GM21526 (cell line): ENCODE measurements around the gene F11.
"Not testable (repeated sequence)": the region's sequence is repeated elsewhere in the genome, so short reads cannot be mapped to it uniquely, and the experiment has no call there.

ENCODE experiments used
- ATAC-seq: cut with Tn5 transposase; IDR thresholded peaks from one replicate; pipeline ENCODE4 v1.9.1; 2021; ENCODE audit warnings: moderate library complexity; ENCODE audit not compliant: unreplicated experiment, low FRiP score

Gene F11

DNA sequence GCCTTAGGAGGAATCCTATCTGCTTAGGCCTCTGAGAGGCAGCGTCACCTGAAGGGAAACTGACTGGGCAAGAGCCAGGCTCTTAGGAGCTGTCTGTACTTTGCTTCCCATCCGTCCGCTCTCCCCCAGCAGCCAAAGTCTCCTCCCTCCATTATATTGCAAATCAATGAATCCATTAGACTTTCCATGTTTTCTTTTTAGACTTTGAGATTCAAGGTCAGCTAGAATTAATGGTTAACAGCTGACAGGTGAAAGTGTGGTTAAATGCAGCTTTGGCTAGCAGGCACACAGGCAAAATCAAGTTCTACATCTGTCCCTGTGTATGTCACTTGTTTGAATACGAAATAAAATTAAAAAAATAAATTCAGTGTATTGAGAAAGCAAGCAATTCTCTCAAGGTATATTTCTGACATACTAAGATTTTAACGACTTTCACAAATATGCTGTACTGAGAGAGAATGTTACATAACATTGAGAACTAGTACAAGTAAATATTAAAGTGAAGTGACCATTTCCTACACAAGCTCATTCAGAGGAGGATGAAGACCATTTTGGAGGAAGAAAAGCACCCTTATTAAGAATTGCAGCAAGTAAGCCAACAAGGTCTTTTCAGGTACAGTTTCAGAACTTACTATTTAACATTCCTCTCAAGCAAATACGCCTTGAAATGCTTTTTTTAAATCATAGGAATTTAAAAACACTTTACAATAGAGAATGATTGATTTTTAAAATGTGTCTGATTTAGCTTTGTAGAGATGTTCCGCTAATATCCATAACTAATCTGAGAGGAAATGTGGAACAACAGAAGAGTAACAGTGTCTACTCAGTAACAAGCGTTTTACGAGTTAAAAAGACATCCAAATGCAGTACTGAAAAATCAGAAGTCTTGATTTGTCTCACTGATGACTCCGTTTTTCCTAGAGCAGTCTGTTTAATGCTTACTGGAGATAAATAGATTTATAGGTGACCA, at the start of gene F11:
TSS of gene F11 (plus strand) at position 507 of the 970 bp plus-strand sequence. CDS start 948 bp downstream, outside the sequence.
- ATAC-seq = no peak

DNA sequence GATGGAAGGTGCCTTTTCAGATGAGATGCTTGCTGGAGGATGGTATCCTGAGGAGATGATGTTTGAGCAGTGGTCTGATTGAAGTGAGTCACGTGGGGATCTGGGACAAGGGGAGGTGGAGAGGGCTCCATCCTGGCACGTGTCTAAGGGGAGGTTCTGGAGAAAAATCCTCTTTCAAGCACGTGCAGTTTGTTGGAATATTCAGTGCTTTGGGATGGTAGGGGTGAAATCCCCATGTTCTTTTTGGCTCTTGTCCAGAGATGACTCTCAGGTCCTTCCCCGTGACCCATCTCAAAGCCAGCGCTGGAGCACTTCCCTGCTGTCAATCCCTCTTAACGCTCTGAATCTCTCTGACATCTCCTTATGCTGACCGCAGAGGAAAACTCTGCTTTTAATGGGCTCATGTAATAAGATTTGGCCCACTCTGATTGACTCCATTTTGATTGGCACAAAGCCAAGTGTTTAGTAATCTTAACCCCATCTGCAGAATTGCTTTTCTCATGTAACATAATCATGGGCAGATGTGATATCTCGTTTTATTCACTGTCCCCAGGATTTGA, 49.4 kb upstream of the F11 start:
- ATAC-seq = no peak

DNA sequence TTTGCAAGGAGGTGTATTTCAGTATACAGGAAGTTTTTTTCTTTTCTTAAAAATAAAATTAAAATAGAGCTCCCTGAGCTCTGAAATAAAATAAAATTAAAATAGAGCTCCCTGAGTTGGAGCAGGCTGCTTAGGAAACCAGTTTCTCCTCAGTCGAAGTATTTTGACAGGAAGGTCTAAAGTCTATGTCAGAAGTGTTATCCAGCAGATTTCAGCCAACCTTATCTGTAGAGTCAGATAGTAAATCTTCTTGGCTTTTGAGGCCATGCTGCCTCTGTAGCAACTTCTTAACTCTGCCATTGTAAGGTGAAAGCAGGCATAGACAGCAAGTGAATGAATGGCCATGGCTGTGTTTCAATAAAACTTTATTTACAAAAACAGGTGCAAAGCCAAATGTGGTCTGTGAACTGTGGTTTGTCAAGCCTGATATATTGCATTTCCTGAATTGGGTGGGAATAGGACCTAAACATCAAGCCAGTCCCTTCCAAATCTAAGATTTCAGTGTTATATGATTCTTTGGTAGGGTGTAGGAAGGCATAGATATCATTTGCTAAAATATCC, 48.2 kb upstream of the F11 start:
- no peak for ATAC-seq

DNA sequence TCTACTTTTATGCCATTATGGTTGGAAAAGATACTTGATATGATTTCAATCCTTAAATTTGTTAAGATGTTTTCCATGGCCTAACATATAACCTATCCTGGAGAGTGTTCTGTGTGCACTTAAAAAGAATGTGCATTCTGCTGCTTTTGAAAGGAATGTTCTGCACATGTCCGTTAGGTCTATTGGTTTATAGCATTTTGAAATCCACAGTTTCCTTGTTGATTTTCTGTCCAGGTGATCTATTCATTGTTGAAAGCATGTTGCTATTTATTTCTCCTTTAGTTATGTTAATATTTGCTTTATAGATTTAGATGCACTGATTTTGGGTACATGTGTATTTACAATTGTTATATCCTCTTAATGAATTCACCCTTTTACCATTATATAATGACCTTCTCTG, 44.4 kb upstream of the F11 start:
- ATAC-seq = no peak

DNA sequence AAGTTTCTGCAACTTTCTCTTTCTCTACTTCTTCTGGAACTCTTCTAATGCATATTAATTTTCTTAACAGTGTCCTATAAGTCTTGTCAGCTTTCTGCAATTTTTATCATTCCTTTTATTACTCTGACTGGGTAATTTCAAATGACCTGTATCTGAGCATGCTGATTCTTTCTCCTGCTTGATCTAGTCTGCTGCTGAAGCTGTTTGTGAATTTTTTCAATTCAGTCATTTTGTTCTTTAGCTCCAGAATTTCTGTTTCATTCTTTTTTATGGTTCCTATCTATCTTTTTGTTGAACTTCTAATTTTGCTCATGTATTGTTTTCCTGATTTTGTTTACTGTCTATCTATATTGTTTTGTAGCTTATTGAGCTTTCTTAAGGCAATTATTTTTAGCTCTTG, 40.1 kb upstream of the F11 start:
- ATAC-seq = no peak

DNA sequence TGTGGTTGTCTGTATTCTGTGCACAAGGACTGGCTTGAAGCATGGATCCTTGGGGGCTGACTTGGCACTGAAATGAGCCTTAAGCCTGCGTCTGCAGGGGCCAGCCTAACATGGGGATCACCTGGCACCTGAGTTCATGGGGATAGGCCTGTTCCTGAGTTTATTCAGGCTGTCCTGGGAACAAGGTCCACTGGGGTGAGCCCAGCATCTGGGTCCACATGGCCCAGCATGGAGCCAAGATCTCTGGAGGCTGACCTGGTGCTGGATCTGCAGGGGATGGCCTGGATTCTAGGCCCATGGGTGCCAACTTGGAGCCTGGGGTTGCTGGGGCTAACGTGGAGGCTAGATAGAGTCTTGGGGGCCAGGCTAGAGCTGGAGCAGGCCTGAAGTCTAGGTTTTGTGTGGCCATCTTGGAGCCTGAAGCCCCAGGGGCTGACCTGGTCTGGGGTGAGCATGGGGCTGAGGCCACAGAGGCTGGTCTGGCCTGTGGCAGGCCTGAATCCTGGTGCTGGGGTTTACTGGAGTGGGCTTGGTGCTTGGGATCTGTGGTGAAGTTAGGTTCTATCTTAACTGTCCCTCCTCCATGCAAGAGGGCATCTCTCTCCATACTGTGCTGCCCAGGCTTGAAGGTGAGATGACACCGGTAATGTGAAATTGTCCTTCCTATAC, 39.3 kb upstream of the F11 start:
- no peak for ATAC-seq

DNA sequence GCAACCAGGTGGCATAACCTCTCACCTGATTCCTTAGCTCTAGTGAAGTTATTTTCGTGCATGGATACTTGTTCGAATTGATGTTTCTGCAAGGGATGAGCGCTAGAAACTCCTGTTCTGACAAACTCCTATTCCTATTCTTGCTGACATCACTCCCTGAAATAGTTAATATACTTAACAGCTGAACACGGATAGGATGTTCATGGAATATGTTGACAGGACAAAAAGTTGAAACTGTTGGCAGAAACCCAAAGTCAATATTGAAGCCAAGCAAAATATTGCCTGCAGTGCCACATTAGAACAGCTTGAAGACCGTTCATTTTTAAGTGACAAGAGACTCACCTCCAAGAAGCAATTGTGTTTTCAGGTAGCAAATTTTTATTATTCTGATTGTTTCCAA, 38.8 kb upstream of the F11 start, which contains the start of gene KLKB1:
TSS of gene KLKB1 (plus strand) at position 287 of the 400 bp plus-strand sequence. CDS start 689 bp downstream, outside the sequence.
- no peak for ATAC-seq

DNA sequence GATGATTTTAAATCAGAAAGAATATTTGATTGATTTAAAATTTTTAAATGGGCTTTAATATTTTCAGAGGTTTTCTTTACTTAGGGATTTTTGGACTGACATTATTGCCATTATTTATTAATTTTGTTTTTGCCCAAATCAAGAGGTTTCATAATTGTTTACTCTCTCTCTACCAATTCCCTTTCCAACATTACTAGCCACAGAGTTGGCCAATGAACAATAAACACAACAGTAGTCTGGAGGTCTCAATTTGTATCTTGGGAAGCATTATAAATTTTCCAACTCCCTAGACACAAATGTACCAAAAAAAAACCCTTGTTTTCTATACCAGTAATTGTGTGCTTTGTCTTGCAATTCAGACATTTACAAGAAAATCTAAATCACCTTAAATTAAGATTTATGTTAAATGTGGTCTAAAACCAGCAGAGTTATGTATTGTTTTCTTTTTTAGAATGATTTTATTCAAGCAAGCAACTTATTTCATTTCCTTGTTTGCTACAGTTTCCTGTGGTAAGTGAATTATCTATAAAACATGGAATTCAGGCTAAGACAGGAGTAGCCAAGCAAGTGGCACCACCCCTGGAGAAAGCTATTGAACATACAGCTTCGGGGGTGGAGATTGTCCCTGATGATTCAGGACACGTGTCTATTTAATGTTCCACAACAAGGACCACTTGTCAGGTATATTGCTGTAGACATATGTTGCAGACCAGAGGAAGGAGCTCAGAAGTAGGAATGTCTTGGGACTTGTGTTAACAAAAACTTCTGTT, 38.1 kb upstream of the F11 start:
- ATAC-seq = no peak

DNA sequence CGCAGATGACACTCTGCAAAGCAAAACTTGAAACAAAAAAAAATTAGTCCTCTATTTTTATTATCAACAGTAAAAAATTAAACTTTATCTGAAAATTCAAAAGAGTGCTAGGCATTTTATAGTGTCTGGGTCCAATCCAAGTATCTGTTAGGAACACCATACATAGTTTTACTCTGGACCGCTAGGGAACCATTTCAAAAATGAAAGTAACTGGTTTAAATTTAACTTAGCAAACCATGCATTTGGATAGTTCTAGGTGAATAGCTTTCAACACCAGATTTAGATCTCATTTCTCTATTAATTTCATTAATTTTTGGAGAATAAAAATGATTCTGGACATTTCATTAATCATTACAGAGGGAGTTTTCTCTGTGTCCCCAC, 37.5 kb upstream of the F11 start:
- no peak for ATAC-seq

DNA sequence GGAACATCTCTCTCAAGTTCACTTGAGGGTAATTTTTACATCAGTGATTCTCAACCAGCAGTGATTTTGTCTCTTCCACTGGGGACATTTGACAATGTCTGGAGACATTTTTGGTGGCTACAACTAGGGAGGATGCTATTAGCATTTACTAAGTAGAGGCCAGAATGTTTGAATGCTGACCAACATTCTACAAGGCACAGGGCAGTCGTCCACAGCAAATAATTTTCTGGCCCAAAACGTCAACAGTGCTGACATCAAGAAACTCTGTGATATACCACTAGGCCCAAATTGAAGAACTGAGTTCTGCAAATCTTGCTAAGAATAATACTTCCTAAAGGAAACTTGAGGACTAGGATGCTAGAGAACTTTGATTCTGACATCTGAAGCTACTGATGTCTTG, 31.6 kb upstream of the F11 start:
- ATAC-seq = no peak

DNA sequence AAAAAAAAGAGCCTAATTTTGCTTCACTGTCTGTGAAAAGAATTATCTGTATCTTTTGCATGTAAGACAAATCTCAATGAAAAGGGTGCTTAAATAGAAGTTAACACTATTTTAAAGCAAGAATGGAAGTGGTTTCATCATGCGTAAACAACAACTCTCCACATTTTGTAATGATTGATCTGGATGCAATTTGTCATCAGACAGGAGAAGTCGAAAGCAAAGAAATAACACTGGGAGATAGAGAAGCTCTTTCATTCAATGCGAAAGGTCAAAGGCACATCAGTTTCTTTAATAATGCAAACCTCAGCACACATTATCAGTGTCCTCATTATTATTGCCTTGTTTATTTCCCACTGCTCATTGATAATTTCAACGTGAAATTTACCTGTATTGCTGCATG, 29.9 kb upstream of the F11 start:
- ATAC-seq = no peak

DNA sequence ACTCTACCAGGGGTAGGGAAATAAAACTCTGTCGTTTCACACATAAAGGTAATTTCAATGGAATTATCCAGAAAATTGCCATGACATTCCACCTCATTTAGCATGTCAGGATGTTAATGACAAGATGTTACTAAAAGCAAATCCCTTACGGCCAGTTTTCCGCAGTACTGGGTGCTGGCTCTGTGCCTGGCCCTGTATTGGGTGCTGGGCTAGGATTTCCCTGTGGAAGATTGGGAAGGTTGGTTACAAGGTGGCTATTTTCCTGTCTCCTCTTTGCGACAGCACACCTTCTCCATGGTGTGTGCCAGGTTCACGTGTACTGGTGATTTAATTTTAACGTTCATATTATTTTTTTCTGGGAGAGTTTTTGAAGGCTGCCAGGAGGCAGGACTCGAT, 25.5 kb upstream of the F11 start:
- ATAC-seq = no peak

DNA sequence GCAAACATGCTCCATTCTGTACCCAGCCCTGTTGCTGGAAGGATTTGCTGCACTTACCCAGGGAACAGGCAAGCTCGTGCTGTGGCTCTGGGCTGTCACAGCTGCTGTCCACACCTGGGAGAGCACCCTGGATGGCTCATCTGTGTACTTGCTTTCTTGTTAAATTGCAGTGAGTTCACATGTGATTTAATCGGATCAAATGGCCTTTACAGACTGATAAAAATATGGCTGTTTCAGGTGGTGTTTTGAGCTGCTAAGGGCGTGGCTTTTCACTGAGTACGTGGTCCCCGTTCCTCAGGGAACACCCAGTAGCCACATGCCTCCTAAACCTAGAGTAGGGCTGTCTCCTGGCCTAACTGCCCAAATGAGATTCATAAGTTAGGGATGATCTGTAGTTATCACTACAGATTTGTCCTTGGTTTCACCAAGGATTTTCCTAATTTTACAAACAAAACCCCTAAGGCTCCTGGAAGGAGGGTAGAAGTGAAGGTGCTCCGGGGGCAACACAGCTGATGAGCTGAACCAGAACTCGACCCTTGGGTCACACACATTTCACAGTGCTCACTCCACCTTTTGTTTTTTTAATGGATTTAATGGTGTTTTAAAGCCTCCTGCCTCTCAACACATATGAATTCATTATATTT, 25.0 kb upstream of the F11 start:
- no peak for ATAC-seq

DNA sequence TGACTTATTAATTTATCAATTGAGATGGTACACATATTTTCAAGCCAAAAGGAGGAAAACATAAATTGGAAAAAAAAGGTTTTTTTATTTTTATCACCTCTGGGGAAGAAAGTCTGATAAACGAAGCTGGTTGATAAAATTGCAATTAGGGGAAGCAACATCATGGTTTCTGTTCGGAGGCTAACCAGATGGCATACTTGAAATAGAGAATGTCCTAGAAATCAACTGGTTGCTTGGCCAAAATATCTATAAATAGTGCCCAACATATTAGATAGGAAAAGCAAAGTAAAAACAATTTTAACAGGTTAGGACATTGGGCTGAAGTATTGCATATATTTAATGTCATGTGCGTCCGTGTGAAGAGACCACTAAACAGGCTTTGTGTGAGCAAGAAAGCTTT, 24.4 kb upstream of the F11 start:
- ATAC-seq = no peak

DNA sequence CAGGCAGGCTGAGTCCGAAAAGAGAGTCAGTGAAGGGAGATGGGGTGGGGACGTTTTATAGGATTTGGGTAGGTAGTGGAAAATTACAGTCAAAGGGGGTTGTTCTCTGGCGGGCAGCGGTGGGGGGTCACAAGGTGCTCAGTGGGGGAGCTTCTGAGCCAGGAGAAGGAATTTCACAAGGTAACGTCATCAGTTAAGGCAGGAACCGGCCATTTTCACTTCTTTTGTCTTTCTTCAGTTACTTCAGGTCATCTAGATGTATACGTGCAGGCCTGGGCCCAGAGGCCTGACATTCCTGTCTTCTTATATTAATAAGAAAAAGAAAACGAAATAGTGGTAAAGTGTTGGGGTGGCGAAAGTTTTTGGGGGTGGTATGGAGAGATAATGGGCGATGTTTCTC, 24.0 kb upstream of the F11 start:
- not testable (repeated sequence) for ATAC-seq

DNA sequence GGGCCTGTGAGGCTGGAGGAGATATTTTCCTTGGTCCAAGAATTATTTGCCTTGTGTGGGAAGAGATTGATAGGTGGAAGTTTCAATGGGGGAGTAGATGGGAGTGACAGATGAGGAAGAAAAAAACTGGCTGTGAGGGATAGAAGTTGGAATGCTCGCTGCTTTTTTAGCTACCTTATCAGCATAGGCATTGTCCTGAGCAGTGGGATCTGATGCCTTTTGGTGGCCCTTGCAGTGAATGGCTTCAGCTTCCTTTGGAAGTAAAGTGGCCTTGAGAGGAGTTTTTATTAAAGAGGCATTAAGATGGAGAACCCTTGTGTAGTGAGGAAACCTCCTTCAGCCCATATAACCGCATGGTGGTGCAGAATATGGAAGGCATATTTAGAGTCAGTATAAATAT, 22.7 kb upstream of the F11 start:
- no peak for ATAC-seq

DNA sequence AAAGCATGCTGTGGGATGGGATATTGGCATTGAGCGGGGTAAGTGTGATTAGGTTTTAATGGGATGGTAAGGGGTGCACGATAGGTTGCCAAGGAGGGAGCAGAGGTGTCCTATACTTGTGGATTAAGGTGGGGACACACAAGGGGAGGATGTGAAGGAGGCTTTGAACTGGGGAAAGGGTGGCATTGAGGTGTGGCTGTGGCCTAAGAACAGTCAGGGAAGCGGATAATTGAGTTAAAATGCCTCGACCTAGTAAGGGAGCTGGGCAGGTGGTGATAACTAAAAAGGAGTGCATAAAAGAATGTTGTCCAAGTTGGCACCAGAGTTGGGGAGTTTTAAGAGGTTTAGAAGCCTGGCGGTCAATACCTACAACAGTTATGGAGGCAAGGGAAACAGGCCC, 21.2 kb upstream of the F11 start:
- ATAC-seq = no peak

DNA sequence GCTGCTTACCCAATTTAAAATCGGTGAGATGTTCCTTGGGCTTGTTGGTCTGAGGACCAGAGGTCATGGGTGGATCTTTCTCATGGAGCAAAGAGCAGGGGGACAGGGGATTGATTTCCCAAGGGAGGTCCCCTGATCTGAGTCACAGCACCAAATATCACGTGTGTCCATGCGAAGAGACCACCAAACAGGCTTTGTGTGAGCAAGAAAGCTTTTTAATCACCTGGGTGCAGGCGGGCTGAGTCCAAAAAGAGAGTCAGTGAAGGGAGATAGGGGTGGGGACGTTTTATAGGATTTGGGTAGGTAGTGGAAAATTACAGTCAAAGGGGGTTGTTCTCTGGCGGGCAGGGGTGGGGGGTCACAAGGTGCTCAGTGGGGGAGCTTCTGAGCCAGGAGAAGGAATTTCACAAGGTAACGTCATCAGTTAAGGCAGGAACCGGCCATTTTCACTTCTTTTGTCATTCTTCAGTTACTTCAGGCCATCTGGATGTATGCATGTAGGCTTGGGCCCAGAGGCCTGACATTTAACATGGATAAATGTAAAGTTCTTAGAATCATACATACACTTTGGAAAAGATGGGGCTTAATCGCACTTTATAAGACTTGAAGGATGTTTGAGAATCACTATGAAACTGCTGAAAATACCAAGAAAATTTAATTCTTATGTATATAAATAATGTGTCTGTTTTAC, 18.8 kb upstream of the F11 start:
- not testable (repeated sequence) for ATAC-seq

DNA sequence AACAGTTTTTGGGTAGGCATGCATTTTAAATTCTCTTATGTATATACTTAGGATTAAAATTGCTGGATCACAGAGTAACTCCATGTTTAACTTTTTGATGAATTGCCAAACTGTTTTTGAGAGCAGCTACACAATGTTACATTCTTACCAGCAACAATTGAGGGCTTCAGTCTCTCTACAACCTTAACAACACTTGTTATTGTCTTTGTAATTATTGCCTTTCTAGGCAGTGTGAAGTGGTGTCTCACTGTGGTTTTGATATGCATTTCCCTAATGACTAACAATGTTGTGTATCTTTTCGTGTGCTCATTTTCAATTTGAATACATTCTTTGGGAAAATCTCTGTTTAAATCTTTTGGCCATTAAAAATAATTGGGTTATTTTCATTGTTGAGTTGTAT, 17.3 kb upstream of the F11 start:
- ATAC-seq = no peak
